Activated B cell treated with CpG ODN at 0.5 μM for 24 hours (primary cell): Measurements from ENCODE around the gene FCRL2. TPM values are rescaled to one million over a fixed set of nuclear protein-coding genes. Genes with fewer than 3 reads are reported as not detected.

Source experiments
- ATAC-seq: fragments of 200-7000 bp; cut with Tn5 transposase; one replicate; pipeline ENCODE4 v1.10.0; 2021; ENCODE audit warnings: low read depth, mild to moderate bottlenecking, moderate library complexity
- CTCF ChIA-PET: fragments of 350-600 bp; sonication (Branson Sonifier 250); formaldehyde crosslinking; loops from one replicate; lab custom pipeline; 2021; ENCODE audit warnings: antibody characterized with exemption; lab: Charles Lee
- POLR2A ChIA-PET: fragments of 350-600 bp; sonication (Branson Sonifier 250); formaldehyde crosslinking; loops from one replicate; lab custom pipeline; 2021; ENCODE audit warnings: antibody characterized with exemption; lab: Charles Lee
- DNase-seq: peaks from one replicate; pipeline ENCODE4 v3.0.0; 2022
- H3K27ac Mint-ChIP-seq: one replicate; pipeline ENCODE4 v1.8.0; 2020; ENCODE audit warnings: mixed read lengths
- H3K27me3 Mint-ChIP-seq: one replicate; pipeline ENCODE4 v1.8.0; 2021; ENCODE audit warnings: mixed read lengths
- H3K36me3 Mint-ChIP-seq: one replicate; pipeline ENCODE4 v1.8.0; 2021; ENCODE audit warnings: low read depth, mixed read lengths
- H3K4me1 Mint-ChIP-seq: one replicate; pipeline ENCODE4 v1.8.0; 2021; ENCODE audit warnings: mixed read lengths
- H3K4me3 Mint-ChIP-seq: one replicate; pipeline ENCODE4 v1.8.0; 2020; ENCODE audit warnings: mild to moderate bottlenecking, mixed read lengths
- H3K9me3 Mint-ChIP-seq: one replicate; pipeline ENCODE4 v1.8.0; 2020; ENCODE audit warnings: mixed read lengths
- CTCF ChIP-seq: fragments of 200-600 bp; IDR thresholded peaks from one replicate; pipeline ENCODE4 v1.8.0; 2022; ENCODE audit warnings: antibody characterized with exemption, mild to moderate bottlenecking
- intact Hi-C: fragments of 100-400 bp; cut with micrococcal nuclease; formaldehyde crosslinking; loops from one replicate; pipeline ENCODE4 v1.15.1; 2024
- total RNA-seq: library from RNA; stranded (reverse); gene quantifications from 2 replicates; pipeline ENCODE4 v1.2.3, GENCODE V29; 2022

FCRL2 gene
- total RNA-seq, result 48.0 and 51.6 TPM in 2 replicates

- CTCF ChIA-PET, result interaction anchor here (0.8 to 9.1 kb wide), 5 partner anchors 29 to 225 kb away, joined by 3 to 161 read pairs (median 7); partner anchors contain the start of gene FCRL5
- POLR2A ChIA-PET, result interaction anchor here (0.7 to 6.1 kb wide), 11 partner anchors 9 to 181 kb away, joined by 3 to 42 read pairs (median 3); partner anchors contain the start of genes FCRL1 and FCRL3
Observed at GRCh38 chr1:157776971-157777391, at the start of gene FCRL2. Gene FCRL2 (minus strand): TSS chr1:157777132. CDS start chr1:157777073, 59 bp downstream.

GRCh38 chr1:157820299-157820698 lies 43.4 kb upstream of the FCRL2 start:
- peaks cover 13% of the 10 kb centered on the region for H3K36me3 Mint-ChIP-seq
- no peaks in the 10 kb centered on the region for H3K9me3 Mint-ChIP-seq
- no peak for TF ChIP-seq CTCF
- ChIA-PET POLR2A (interaction anchor here (0.8 to 4.5 kb wide), 15 partner anchors 9 to 259 kb away, joined by 3 to 30 read pairs (median 6); partner anchors contain the start of gene FCRL2), CTCF (interaction anchor here (1.0 to 2.5 kb wide), 5 partner anchors 9 to 240 kb away, joined by 4 to 8 read pairs (median 6); no protein-coding TSS in a partner anchor)
- peaks cover 23% of the 10 kb centered on the region for H3K4me1 Mint-ChIP-seq
- no peak overlapping the region for H3K4me3 Mint-ChIP-seq
- intact Hi-C loops, result loop anchor here (1.0 to 2.0 kb wide), 4 partner anchors 9 to 46 kb away; no protein-coding TSS in a partner anchor
- no peaks in the 10 kb centered on the region for H3K27me3 Mint-ChIP-seq
- DNase-seq (no peak), ATAC-seq (peak; percentile 12)
- H3K27ac Mint-ChIP-seq, result no peak overlapping the region

More at GRCh38 chr1:157776971-157777391, at the start of gene FCRL2:
- H3K4me1 Mint-ChIP-seq, result peaks cover 99% of the 10 kb centered on the region
- H3K4me3 Mint-ChIP-seq, result peak within 1 kb of the TSS; percentile 86
- H3K27me3 Mint-ChIP-seq, result no peaks in the 10 kb centered on the region
- no peak for TF ChIP-seq CTCF
- ATAC-seq (peak; percentile 33), DNase-seq (no peak)
- intact Hi-C loops, result no loop called here
- peaks cover 21% of the 10 kb centered on the region for H3K36me3 Mint-ChIP-seq
- peak within 1 kb of the TSS; percentile 87 for H3K27ac Mint-ChIP-seq
- no peaks in the 10 kb centered on the region for H3K9me3 Mint-ChIP-seq

- CTCF ChIA-PET, result interaction anchor here (0.9 to 2.5 kb wide), 5 partner anchors 8 to 239 kb away, joined by 3 to 8 read pairs (median 5); no protein-coding TSS in a partner anchor
- ATAC-seq (peak; percentile 88), DNase-seq (peak; percentile 33)
- H3K27me3 Mint-ChIP-seq, result no peaks in the 10 kb centered on the region
- H3K36me3 Mint-ChIP-seq, result peaks cover 13% of the 10 kb centered on the region
- no peak within 1 kb of the TSS for H3K27ac Mint-ChIP-seq
- intact Hi-C loops, result loop anchor here (1.0 to 10.0 kb wide), 5 partner anchors 9 to 1195 kb away; no protein-coding TSS in a partner anchor
- H3K9me3 Mint-ChIP-seq, result no peaks in the 10 kb centered on the region
- H3K4me3 Mint-ChIP-seq, result no peak within 1 kb of the TSS
- H3K4me1 Mint-ChIP-seq, result peaks cover 28% of the 10 kb centered on the region
- POLR2A ChIA-PET, result interaction anchor here (0.8 to 4.5 kb wide), 17 partner anchors 9 to 93 kb away, joined by 3 to 30 read pairs (median 6); partner anchors contain the start of gene FCRL2
- no peak for TF ChIP-seq CTCF
Observed at GRCh38 chr1:157819896-157820295, 43.0 kb upstream of the FCRL2 start, which contains the start of gene FCRL1. Gene FCRL1 (minus strand): TSS chr1:157820120. CDS start chr1:157820037, 83 bp downstream.

- intact Hi-C loops, result loop anchor here (10.0 kb wide), 1 partner anchor 1196 kb away; no protein-coding TSS in a partner anchor
- POLR2A ChIA-PET, result interaction anchor here (0.6 to 4.5 kb wide), 14 partner anchors 10 to 93 kb away, joined by 3 to 30 read pairs (median 6); partner anchors contain the start of gene FCRL2
- no peaks in the 10 kb centered on the region for H3K27me3 Mint-ChIP-seq
- DNase-seq (no peak), ATAC-seq (no peak)
- TF ChIP-seq CTCF, result no peak
- CTCF ChIA-PET, result interaction anchor here (0.9 to 2.5 kb wide), 4 partner anchors 21 to 239 kb away, joined by 3 to 8 read pairs (median 5); no protein-coding TSS in a partner anchor
- H3K9me3 Mint-ChIP-seq, result no peaks in the 10 kb centered on the region
- H3K36me3 Mint-ChIP-seq, result peaks cover 15% of the 10 kb centered on the region
- H3K4me3 Mint-ChIP-seq, result no peak overlapping the region
- no peak overlapping the region for H3K27ac Mint-ChIP-seq
- peaks cover 32% of the 10 kb centered on the region for H3K4me1 Mint-ChIP-seq
Observed at GRCh38 chr1:157819215-157819614, 42.3 kb upstream of the FCRL2 start.

- Mint-ChIP-seq H3K27me3 (no peaks in the 10 kb centered on the region), H3K36me3 (peaks cover 60% of the 10 kb centered on the region), H3K4me1 (peaks cover 82% of the 10 kb centered on the region), H3K9me3 (no peaks in the 10 kb centered on the region), H3K27ac (no peak overlapping the region), H3K4me3 (peak overlapping the region; percentile 44)
- DNase-seq (no peak), ATAC-seq (no peak)
- intact Hi-C loops, result loop anchor here (10.0 kb wide), 1 partner anchor 1202 kb away; no protein-coding TSS in a partner anchor
- no peak for TF ChIP-seq CTCF
- CTCF ChIA-PET, result interaction anchor here (1.2 kb wide), 1 partner anchor 228 kb away, joined by 3 read pairs; no protein-coding TSS in a partner anchor
- POLR2A ChIA-PET, result interaction anchor here (1.2 to 1.5 kb wide), 2 partner anchors 31 to 36 kb away, joined by 3 to 5 read pairs; partner anchors contain the start of gene FCRL2
Observed at GRCh38 chr1:157813269-157813668, 36.3 kb upstream of the FCRL2 start.
